RPMI7951 (cell line): ENCODE measurements around the gene ATP6V1C2. TPM values are rescaled to one million over a fixed set of nuclear protein-coding genes. Genes with fewer than 3 reads are reported as not detected.
A peak's percentile ranks its signal among the peaks of the same experiment; 100 is the strongest.

ENCODE experiments used
- DNase-seq: peaks from one replicate; pipeline ENCODE4 v3.0.0-alpha.2; 2012; ENCODE audit warnings: low read depth
- total RNA-seq: library from RNA; depleted of rRNA; stranded (reverse); fragments of >200 nt; shearing (Covaris generic); gene quantifications from 2 replicates; pipeline ENCODE4 v1.2.3, GENCODE V29; 2014

Gene ATP6V1C2
- total RNA-seq, 1 experiment from 2014 or later = 0.12 TPM

- no peak for DNase-seq
Observed at GRCh38 chr2:10732924-10733565, 11.6 kb downstream of the ATP6V1C2 start.

DNA sequence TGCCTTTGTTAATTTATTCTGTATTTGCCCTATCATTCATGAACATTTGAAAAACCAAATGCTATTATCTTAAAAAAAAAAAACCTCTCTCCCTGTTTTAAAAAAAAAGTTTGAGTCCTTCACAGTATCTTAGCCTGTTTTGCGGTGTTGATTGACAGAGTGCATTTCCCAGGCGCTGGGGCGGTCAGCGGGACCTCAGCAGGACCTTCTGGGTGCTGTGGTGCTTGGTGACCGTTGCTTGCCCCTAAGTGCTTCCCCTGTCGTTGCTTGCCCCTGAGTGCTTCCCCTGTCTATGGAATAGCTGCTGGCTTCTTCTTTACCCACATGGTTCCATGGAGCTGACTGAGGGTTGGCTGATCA lies 12.1 kb downstream of the ATP6V1C2 start:
- DNase-seq = no peak

DNA sequence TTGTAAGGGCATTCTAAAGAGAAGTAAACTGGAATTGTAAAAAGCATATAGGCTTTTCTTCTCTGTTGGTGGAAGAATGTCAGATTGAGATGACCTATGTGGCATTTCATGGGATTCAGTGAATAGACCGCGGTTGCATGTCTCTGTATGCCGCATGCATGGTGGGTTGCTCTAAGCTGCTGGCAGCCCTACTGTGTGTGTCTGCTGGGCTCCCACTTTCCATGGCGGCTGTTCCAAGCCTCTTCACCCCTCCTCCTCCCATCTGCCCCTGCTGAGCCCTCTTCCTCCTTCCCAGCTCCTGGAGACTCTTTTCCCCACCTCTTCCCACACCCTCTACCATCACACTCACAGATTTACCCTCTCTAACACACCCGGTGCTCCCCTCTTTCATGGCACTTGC lies 12.6 kb downstream of the ATP6V1C2 start:
- DNase-seq = no peak

- DNase-seq = no peak
Observed at GRCh38 chr2:10738192-10738591, 16.8 kb downstream of the ATP6V1C2 start.

DNA sequence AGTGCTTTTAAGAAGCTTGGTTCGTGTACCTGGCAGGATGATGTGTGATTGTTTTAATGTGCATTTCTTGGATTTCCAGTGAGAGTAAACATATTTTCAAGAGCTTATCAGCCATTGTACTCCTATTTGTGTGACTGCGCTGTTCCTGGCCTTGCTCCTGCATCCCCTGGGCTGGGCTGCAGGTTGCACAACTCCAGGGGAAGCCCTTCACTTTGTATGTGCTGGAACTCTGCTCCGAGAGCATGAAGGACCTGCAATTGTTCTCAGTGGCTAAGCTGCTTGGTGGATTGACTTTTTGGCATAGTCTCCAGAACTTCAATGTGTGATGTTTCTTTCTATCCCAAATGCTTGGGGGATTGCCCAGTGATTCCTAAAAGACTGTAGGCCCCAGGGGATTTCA lies 18.8 kb downstream of the ATP6V1C2 start:
- no peak for DNase-seq

GRCh38 chr2:10741139-10741538 lies 19.7 kb downstream of the ATP6V1C2 start:
- no peak for DNase-seq

DNA sequence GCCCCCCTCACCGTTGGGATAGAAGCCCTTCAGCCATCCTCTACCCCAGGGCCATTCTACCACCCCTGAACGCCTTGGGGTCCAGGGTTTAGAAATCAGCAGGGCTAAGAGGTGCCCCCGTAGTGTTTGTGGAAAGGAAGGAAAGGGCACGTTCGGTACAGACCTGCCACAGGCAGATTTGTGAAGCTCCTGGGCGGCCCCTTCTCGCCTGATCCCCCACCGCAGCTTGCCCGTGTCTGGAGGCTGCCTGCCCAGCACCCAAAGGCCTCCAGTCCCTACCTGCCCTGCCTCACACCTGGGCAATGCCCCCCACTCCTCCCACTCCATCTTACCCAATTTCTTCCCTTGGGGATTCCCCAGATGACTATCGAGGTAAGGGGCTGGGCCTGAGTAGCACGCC lies 21.2 kb downstream of the ATP6V1C2 start:
- DNase-seq = no peak

DNA sequence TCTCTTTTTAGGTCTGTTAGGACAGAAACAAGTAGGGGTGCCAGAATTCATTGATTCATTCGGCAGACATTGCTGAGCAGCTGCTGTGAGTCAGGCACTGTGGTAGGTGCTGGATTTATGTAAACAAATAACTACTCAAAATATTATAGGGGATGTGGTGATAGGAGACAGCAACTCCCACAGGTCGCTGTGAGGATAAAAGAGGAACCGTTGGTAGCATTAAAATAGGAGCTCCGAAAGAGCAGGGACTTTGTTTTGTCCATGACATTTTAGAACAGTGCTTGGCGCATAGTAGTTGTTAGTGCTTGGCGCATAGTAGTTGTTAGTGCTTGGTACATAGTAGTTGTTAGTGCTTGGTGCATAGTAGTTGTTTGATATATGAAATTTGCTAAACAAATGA lies 29.2 kb downstream of the ATP6V1C2 start:
- DNase-seq = no peak

DNA sequence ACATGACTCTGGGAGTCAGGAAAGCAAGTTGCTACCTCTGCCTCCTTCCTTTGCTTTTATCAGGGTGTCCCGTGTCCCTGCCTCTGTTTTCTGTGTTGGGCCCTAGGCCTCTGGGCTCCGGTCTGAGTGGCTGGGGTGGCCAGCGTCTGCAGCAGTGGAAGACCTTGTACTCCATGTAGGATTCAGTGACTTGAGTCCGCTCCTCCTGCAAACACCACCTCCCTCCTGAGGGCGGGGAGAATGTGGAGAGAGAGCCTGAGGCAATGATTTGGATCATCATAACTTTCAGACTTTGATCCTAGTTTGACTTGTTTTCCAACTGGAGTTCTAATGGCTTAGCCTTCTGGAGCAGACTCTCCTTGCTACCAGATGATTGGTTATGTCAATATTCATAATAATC lies 30.8 kb downstream of the ATP6V1C2 start:
- no peak for DNase-seq

GRCh38 chr2:10753156-10753555 lies 31.7 kb downstream of the ATP6V1C2 start:
- DNase-seq = no peak

DNA sequence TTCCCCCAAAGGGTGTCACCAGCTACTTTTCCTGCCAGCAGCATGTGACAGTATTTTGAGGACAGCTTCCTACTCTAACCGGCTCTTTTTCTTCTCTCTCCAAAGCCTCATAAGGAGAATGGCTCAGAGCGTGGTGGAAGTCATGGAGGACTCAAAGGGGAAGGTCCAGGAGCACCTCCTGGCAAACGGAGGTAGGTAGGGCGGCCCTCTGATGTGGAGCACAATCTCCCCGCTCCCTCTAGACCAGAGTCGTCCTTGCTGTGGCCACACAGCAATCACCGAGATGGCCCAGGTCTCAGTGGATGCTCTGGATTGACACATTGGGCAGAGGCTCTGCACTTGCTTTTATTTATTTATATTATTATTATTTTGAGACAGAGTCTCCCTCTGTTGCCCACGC lies 32.4 kb downstream of the ATP6V1C2 start:
- no peak for DNase-seq

DNA sequence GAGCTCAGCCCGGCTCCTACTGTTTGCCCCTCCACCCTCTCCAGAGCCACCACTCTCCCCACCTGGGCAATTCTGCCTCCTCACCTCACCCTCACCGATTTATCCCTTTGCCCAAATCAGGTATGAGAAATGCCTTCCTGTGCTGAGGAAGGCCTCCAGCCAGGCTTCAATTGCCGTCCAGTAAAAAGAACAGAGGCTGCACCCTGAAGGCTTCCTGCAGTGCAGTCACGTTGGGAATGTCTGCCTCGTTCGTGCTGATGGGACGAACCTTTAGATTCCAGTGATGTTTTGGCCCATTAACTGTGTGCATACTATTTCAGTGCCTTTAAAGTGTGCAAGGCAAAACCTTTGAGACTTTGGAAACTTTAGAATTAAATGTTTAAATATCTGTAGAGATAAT lies 34.2 kb downstream of the ATP6V1C2 start:
- DNase-seq = no peak

- DNase-seq = no peak
Observed at GRCh38 chr2:10757814-10758286, 36.4 kb downstream of the ATP6V1C2 start.

DNA sequence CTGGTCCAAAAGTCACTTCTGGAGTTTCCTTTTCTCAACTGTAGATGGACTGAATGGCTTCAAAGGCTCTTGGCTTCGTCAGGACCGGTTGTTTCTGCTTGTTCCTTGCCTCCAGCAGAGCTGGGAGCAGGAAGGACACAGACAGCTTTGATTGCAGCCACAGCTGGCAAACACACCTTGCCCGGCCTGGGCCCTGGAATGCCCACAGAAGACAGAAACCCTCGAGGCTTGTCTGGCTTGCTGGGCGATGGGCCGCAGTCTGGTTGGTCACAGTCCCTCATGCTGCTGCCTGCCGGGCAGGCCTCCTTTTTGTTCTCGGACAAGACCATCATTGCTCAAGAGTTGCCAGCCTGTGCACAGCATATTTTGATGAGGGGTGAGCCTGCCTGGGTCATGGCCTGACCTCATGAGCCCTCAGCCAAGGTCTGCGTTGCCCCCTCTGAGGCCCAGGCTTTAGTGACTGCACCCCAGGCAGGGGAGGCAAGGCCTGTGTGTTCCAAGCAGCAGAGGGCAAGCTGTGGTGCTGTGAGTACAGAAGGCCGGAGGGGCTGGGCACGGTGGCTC lies 37.8 kb downstream of the ATP6V1C2 start:
- DNase-seq = no peak

DNA sequence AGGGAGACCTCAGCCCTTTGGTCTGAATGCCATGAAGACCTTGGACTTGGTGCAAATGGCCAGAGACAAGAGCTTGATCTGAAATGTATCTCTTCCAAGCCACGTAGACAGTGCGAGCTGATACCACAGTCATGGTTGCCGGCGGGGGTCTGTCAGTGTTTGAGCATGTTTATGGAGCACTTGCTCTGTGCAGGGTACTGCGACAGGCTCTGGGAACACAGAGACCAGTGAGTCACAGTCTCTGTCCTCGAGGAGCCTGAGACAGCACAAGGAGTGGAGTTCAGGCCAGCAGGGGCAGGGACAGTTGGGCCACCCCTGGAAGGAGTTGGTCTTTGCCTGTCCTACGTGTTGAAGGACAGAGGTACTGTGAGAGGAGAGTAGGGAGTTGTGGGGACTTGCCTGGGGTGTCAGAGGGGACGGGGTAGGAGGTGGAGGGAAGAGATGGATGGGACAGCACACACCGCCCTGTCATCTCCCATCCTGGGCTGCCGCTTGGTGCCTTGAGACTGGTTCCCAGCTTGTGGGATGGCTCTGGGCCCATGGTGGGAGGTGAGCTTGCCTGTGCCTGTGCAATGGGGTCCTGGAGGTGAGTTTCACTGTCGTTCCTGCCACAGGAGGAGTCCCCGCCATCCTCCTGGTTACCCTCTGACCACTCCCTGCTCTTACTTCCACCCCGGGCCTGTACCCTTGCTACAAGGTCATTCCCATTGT lies 39.5 kb downstream of the ATP6V1C2 start:
- DNase-seq = no peak

DNA sequence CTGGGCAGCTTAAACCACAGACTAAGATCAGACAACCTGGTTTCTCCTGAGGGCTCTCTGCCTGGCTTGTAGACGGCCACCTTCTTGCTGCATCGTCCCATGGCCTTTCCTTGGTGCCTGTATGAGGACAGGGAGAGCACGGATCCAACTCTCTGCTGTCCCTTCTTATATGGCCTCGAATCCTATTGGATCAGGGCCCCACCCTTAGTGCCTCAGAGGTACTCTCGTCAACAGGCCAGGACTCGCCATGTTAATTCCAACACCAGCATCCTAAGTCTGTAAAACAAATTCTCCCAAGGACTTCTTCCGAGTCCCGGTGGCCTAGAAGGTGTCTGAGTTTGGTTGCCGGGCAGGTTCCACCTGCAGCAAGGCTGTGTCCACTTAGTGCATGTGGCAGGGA lies 40.2 kb downstream of the ATP6V1C2 start:
- no peak for DNase-seq

DNA sequence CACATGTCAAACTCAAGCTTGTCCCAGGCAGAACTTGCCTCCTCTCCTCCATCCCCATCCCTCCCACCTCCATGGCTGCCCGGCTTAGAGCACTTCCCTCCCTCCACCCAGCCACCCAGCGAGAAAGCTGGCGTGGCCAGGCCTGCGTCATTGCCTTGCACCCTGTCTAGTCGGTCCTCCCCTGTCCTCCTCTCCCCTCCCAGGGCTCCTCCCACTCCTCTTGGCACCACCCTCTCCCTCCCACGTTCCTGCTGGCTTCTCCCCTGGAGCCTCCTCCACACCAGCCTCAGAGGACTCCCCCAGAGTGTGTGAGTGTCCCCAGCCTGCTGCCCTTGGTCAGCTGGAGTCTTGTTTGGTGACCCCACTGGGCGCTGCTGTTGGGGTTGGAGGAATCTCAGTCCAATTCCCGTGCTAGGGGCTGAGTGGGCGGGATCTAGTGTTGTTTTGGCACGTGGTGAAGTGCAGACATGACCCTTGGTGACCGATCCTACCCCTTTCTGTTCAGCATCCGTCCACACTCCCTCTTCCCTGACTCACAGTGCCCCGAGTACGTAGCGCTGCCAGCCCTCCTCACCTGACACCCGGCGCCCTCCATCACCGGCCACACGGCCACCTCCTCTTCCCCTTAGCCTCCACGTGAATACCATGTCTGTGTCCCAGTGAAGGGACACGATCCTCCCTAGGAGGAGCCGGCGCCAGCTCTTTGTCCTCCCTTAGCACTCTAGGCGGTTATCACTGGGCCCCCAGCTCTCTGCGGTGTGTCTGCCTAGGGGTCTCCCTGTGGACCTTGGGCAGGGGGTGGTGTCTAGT lies 41.4 kb downstream of the ATP6V1C2 start:
- DNase-seq = peak; percentile 37

DNA sequence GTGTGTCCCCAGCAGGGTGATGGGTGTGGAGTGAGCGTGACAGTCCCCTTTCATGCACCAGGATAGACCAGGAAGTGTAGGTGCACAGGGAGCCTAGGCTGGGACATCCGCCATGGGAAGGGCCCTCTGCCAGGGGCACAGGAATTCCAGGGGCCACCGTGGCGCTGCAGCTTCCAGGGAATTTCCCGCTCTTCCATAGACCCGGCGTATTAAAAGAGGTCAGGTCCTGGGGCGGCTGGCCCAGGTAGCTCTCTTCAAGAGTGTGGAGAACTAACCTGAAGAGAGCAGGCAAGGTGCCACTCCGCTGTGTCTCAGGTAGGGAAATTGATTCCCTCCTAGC lies 42.0 kb downstream of the ATP6V1C2 start:
- DNase-seq = no peak

GRCh38 chr2:10764096-10764785 lies 42.8 kb downstream of the ATP6V1C2 start:
- no peak for DNase-seq

- no peak for DNase-seq
Observed at GRCh38 chr2:10764896-10765295, 43.5 kb downstream of the ATP6V1C2 start.

DNA sequence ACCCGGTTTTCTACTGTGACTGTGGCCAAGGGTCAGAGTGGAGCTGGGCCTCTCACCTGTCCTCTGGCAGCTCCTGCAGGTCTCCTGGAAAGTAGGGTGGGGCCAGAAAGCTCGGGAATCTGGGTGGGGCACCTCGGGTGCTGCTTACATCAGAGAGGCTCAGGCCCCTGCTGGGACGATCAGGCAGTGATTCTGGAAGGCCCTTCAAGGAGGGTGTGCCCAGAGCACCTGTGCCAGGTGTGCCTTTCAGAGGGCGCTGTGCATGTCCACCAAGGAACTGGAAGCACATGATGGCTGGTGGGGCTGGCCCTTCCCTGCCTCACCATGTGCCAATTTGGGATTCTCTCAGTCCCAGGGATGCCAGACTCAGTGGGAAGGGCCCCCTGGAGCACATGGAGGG lies 44.0 kb downstream of the ATP6V1C2 start:
- DNase-seq = no peak

- no peak for DNase-seq
Observed at GRCh38 chr2:10765914-10766313, 44.5 kb downstream of the ATP6V1C2 start.
